LoVo (cell line): Measurements from ENCODE around the gene SEC61B.
"Not testable (repeated sequence)": the region's sequence is repeated elsewhere in the genome, so short reads cannot be mapped to it uniquely, and the experiment has no call there.

Experiments used
- DNase-seq: peaks from one replicate; pipeline ENCODE4 v3.0.0-alpha.2; 2016; ENCODE audit warnings: low spot score

The SEC61B gene

DNA sequence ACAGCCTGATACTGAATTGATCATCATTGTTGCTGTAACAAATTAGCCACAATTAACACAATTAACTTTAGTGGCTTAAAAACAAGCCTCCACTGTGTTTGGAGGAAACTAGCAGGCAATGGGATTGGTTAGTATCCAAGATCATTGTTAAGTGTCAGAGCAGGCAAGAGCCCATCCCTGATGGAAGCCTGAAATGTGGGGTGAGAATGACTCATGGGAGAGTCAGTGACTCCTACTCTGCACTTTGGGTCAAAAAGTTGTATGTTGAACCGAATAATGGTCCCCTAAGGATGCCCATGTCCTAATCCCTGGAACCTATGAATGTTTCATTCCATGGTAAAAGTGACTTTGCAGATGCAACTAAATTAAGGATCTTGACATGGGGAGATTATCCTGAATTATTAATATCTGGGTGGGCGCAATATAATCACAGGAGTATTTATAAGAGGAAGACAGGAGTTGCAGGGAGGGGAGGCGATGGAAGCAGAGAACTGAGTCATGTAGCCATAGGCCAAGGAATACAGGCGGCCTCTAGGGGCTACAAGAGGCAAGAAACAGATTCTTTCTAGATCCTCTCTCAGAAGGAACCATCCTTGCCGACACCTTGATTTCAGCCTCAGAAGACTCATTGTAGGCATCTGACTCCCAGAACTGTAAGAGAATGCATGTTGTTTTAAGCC is 29.2 kb upstream of the SEC61B start:
- no peak for DNase-seq

DNA sequence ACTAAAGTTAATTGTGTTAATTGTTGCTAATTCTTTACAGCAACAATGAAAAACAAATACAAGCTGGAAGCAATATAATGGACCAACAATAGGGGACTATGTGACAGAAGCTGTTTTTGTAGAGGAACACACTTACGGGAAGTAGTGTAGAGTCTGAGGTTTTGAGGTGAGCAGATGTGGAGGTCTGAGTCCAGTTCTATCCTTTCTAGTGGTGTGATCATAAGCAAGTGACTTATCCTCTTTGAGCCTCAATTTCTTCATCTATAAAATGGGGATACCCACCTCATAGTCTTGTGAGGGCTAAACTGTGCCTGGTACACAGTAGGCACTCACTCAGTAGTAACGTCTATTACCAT is 28.6 kb upstream of the SEC61B start:
- no peak for DNase-seq

DNA sequence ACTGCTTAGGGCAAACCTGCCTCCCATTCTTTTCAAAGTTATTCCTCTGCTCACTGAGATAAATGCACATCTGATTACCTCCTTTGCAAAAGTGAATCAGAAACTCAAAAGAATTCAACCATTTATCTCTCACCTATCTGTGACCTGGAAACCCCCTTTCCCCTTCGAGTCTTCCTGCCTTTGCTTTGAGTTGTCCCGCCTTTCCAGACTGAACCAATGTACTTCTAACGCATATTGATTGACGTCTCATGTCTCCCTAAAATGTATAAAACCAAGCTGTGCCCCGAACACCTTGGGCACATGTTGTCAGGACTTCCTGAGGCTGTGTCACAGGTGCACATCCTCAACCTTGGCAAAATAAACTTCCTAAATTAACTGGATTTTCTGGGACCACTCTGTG is 25.6 kb upstream of the SEC61B start:
- DNase-seq = not testable (repeated sequence)

DNA sequence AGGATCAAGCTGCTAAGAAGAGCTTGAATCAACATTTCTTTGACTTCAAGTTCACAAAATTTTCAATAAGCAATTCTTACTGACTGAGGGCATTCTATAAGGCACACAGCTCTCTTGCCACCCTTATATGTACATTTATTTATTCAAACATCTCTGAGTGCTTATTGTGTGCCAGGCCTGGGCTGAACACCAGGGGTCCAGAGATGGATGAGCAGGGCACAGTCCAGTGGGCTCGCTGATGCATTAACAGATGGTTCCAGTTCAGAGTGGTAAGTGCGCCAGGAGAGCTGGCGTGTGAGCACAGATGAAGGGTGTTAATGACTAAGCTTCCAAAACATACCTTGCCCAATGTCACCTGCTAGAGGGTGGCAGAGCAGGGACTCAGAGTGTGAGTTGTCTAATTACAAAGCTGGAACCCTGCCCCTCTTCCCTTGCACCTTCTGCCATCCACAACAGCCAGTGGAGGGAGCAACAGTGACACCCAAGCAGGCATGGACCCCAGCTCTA is 24.9 kb upstream of the SEC61B start:
- no peak for DNase-seq

DNA sequence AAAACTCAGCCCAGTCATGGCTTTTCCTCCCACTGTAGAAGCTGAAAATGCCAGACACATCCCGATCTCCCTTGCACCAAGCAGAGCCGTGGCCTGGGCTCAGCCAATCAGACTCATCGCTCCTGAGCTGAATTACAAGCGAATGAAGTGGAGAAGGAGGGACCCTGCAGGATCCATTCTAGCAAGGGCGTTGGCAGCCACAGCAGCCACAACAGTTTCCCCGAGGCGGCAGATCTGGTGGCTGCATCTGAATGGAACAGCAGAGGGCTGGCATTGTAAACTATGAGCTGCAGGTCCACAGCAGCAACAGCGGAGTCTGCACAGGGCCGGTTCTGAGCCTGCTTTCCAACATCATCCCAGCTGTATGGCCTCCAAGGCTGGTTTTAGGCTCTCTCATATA is 24.1 kb upstream of the SEC61B start:
- no peak for DNase-seq

GRCh38 chr9:99199938-99200539 is 22.0 kb upstream of the SEC61B start:
- no peak for DNase-seq

GRCh38 chr9:99201603-99202002 is 20.5 kb upstream of the SEC61B start:
- no peak for DNase-seq

DNA sequence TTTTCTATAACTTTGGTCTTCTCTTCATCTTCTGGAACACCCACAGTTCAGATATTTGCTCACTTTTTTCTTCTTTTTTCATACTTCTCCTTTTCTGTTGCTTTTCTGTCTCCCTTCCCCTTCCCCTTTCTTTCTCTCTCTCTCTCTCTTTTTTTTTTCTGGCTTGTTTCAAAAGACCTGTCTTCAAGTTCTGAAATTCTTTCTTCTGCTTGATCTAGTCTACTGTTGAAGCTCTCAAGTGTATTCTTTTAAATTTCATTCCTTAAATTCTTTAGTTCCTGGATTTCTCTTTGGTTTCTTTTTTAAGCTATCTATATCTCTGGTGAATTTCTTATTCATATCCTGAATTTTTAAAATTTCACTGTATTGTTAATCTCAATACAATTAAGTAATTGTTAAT is 11.5 kb upstream of the SEC61B start:
- no peak for DNase-seq

DNA sequence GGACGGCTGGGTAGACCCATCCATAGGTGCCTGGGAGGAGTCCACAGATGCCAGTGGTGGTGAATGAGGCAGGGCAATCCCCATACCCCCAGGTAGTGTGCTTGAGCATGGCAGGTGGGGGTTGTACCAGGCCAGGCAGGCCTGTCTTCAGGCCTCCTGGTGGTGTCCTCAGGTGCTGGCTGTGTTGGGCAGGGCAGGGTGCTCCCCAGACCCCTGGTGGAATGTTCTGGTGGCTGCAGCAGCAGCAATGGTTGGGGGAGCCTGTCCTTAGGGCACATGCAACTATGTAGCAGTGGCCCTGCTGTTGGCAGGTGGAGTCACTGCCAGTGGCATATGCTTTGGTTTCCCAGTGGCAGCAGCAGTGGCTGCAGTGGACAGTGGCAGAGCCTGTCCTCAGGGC is 10.3 kb upstream of the SEC61B start:
- no peak for DNase-seq

GRCh38 chr9:99213197-99213596 is 8.9 kb upstream of the SEC61B start:
- no peak for DNase-seq

DNA sequence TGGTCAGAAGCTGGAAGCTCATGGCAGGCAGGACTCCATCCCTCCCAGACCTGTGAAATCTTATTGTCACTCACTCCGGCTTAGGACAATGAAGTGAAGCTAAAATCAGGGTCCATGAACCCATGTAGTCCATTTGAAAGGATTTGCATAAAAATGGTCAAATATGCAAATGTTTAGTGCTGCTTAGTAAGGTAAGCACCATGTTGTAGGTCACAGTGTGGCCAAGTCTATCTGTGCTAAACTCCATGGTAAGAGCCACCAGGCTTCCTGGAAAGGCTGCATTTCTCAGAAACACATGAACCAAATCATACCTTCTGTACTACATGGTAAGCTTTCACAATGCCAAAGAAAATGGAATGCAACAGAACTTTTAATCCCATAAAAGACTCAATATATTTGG is 6.0 kb upstream of the SEC61B start:
- DNase-seq = no peak

DNA sequence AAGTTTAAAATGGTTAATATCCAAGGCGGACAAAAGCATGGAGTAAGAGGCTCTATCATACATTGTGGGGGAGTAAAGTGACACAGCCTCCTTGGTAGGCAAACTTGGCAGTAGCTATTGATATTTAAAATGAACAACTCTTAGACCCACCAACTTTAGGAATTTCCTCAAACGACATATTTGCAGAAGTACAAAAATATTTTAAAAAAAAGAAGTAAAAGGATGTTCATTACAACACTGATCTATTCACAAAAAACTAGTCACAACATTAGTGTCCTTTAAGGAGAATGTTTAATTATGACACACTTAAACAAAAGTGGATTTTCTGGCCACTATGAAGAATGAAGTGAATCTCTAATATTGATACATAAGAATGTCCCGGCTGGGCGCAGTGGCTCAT is 2.1 kb upstream of the SEC61B start:
- no peak for DNase-seq

DNA sequence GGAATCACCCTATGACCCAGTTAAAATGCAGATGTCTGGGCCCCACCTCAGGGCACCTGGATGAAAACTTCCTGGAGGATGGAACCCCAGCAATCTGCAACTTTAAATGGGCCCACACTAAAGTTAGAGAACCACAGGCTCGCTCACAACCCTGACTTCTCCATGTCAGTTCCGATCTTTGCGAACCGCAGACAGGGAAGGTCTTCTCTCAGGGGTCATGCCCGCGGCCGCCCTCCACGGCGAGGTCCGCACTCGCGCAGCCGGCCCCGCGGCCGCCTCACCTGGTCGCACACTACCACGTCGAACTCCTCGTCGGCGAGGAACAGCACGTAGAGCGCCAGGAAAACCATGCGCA is 839 bp upstream of the SEC61B start:
- no peak for DNase-seq

DNA sequence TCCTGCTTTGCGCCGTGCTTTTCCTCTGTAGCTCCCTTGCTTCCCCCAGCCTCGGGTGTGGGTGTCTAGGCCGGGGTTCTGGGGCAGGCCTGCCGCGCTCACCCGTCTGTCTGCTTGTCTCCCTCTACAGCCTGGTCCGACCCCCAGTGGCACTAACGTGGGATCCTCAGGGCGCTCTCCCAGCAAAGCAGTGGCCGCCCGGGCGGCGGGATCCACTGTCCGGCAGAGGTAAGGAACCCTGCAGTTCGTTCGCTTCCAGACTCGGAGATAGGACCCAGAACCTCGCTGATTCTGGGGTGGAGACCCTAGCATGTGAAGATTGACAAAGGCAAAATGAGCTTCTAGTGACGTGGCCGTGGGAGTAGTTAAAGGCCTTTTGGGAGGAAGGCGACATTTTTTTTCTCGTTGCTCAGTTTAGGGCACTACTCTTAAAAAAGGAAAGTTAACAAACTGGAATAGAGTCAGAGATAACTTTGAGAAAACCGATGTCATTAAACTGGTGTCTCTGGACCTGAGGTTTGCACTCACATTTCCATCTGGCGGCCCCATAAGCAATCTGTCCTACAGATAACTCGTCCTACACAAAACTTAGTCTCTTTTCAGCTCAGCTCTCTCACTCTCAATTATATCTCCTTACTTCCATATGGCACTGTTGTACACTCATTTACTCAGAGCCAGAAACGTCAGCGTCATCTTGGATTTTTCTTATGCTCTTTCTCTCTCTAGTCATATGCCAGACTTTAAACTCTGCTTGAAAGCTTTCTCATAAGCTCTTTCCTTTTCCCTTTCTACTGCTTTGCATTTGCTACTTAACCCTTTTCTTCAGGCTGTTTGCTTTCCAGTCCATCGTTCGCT is 561 bp downstream of the SEC61B start:
- DNase-seq = peak; percentile 2

DNA sequence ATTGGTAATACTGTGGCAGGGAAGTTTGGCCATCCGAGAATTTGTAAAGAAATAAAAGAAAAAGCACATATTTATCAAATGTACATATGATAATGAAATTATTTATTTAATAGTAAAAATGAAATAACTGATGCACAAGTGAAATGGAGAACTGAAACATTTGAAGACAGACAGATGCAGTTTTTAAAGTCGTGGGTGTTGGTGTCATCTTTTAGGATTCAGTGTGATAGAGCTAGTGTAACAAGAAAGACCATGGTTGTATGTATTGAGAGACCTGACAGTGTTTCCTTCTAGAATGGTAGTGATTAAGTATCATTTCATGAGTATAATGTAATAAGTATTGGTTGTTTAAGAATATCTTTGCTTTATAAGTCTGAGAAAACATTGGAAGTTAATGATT is 2.4 kb downstream of the SEC61B start:
- no peak for DNase-seq

DNA sequence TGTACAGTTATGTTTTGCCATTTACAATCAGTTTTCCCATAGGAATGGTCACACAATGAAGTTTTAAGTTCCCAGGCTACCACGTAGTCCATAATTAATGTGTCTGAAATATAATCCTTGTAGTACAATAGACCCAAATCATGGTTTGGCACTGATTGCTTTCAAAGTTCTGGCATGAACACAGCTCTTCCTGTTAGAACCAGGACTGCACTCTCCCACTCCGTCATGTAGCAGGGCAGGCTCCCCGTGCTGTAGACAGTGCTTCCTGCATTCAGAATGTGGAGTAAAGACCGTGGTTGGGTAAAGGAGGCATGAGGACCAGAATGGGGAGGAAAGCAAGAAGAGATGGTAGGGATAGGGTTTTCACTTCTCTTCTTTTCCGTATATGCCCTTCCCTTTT is 4.0 kb downstream of the SEC61B start:
- no peak for DNase-seq

DNA sequence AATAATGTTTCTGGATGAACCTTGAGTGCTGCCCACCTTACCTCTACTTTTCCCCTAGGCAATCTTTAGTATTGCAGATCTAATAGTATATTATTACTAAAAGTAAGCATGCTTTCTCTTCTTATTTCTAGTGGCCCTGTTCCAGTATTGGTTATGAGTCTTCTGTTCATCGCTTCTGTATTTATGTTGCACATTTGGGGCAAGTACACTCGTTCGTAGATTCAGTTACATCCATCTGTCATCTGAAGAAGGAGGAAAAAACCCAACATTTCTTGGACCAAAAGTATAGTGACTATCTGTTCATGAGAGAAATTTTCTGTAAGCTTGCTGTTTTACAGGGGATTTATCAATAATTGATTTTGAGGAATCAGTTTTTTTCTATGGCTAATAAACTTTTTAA is 8.1 kb downstream of the SEC61B start:
- DNase-seq = no peak

- no peak for DNase-seq
Measured at GRCh38 chr9:99231711-99232110, 9.6 kb downstream of the SEC61B start.

DNA sequence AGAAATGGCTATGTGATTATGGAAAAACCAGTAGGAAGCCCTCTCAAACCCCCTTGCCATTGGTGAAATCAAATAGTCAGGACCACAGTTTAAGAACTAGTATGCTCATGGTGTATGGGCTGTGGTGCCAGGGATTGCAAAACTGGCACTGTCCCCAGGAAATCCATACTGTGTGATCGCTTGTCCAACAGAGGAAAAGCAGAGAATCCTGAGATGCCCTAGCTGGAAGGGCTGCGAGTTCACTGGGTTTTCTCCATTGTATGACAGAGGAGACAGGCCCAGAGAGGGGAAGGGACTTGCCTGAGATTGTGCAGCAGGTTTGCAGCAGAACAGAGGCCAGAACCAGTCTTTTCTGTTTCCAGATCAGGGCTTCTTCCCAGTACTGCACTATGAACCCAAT is 12.5 kb downstream of the SEC61B start:
- DNase-seq = no peak

DNA sequence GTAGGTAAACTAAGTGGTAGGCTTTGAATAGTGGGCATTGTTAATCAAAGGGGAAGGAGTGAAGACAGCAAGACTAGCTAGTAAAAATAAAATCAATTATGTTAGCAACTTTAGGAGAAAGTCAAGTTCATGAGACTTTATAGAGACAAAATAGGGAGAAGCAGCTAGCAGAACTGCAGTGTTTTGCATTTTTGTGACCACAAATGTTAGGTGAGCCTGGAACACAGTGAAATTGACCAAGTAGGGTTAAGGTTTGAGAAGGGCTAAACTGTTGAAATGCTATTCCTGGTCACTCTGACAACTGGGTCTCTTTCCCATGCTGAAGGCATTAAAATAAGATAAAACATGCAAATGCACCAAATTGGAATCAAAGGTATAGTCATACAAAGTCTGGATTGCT is 13.0 kb downstream of the SEC61B start:
- no peak for DNase-seq

DNA sequence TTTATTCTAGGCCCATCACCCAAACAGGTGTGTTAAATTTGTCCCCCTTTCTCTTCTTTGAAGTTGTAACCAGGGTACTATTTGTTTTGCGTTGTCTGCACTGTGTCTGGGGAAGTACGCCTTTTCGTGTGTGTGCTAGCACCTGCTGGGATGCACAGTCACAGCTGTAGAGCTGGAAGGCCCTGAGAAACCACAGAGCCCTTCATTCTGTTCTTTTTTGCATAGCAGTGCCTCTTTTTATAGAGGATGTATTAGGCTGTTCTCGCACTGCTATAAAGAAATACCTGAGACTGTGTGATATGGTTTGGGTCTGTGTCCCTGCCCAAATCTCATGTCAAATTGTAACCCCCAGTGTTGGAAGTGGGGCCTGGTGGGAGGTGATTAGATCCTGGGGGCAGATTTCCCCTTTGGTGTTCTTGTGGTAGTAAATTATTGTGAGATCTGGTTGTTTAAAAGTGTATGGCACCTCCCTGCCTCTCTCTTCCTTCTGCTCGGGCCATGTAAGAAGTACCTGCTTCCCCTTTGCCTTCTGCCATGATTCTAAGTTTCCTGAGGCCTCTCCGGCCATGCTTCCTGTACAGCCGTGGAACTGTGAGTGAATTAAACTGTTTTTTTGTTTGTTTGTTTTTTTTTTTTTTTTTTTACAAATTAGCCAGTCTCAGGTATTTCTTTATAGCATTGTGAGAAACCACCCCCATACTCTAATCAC is 14.0 kb downstream of the SEC61B start:
- no peak for DNase-seq

DNA sequence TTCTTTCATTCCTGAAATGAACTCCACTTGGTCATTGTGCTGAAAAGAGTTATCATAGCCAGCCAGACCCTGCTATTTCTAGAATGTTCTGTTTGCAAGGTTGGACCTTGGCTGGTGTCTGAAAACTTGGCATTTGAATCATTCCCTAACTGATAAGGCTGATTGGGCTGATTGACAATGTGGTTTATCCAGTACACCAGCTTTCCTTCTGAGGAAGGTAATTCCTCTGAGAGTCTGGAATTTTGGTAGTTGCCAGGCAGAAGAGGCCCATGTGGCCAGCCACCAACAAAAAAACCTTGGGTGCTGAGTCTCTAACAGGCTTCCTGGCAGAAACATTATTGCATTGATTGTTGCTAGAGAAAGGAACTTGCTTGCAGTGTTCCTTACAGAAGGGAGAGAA is 15.3 kb downstream of the SEC61B start:
- DNase-seq = no peak

DNA sequence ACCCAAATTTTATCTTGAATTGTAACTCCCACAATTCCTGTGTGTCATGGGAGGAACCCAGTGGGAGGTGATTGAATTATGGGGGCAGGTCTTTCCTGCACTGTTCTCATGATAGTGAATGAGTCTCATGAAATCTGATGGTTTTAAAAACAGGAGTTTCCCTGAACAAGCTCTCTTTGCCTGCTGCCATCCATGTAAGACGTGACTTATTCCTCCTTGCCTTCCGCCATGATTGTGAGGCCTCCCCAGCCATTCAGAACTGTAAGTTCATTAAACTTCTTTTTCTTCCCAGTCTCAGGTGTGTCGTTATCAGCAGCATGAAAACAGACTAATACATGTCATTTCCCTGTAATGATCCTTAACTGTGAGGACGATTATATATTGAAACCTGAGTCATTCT is 15.8 kb downstream of the SEC61B start:
- not testable (repeated sequence) for DNase-seq
